Stromal cell of bone marrow (primary cell): ENCODE data around the gene AGTR1.
"Not testable (repeated sequence)": the region's sequence is repeated elsewhere in the genome, so short reads cannot be mapped to it uniquely, and the experiment has no call there.

ENCODE experiments used
- DNase-seq: peaks from one replicate; pipeline ENCODE4 v3.0.0-alpha.2; 2012; ENCODE audit warnings: low read depth

Gene AGTR1

GRCh38 chr3:148718982-148719862 is 21.5 kb downstream of the AGTR1 start:
- DNase-seq: no peak

DNA sequence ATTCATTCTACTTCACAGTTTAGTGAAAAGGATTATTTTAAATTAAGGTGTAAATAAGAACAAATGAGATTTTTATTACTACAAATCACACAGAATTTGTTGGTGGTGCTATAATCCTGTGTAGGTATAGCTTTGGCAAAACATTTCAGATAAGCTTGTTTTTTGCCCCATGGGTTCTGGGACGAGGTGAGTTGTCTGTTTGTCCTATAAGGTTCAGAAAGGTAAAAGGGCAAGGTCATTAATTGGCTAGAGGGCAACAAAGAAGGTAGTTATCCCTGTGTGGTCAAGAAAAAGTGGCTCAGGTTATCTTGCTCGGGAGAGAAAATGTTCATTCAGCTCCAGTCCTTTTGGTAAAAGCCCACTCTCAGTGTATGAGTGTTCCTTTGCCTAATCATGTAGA is 23.2 kb downstream of the AGTR1 start:
- no peak for DNase-seq

GRCh38 chr3:148723631-148724030 is 25.9 kb downstream of the AGTR1 start:
- peak; percentile 67 for DNase-seq

DNA sequence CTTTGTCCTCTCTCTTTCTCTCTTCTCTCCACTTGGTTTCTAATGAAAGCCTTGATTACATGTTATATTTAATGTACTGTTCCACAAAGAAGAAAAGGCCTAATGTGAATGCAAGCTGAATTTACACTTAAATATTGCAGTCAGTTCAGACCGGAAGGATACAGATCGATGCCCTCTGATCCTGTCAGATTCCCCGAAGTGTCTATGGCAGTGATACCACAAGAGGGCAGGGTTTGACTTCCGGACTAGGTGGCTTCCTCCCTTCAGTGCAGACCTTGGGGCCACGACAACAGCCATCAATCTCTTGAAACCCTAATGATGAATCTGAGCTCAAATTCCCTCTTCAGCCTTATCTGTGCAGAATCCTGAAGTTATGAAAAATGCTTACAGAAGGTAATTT is 29.5 kb downstream of the AGTR1 start:
- DNase-seq: peak; percentile 31

DNA sequence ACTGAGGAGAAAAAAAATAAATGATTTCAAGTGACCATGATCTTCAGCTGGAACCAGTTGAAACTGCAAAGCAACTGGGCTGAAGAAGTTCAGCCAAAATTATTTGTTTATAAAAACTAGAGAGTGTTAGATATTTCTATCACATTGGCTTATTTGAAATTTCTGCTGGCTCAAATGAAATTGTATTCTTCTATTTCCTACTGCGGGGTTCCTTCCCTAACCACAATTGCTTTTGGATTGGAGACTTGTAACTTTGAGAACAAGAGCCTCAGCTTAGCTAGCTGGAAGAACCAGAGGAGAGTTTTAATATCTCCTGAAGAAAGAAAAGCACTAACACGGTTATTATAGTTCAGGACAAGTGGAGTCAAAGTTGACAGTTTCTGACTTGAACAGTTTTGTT is 31.1 kb downstream of the AGTR1 start:
- no peak for DNase-seq

GRCh38 chr3:148729476-148730055 is 31.9 kb downstream of the AGTR1 start:
- DNase-seq: peak; percentile 9

DNA sequence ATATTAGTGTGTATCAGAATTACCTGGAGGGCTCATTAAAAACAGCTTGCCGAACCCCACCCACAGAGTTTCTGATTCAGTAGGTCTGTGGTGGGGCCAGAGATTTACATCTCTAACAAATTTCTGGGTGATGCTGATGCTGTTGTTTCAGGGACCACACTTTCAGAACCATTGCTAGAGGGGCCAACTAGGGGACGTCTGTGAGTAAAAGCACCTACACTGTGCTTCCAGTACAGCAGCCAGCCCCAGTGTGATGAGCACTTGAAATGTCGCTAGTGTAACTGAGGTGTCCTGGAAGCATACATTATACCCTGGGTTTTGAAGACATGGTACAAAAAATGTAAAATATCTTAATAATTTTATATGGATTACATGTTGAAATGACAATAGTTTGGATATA is 33.0 kb downstream of the AGTR1 start:
- no peak for DNase-seq

DNA sequence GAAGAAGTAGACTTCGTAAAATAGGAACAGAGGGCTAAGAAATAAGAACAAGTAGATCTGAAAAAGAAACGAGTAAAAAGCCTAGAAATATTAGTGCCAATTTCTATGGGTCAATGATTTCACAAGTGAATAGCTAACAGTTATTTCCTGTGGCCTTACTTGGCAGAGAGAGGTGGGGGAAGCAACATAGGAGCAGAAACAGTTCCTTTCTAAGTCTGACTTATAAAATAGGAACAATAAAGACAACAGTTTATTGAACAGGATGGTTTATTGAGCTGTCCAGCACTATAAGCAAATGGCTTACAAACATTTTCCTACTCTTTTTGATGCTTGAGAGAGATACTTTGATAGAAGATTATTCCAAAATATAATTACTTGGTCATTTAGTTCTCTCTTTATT is 37.9 kb downstream of the AGTR1 start:
- DNase-seq: no peak

DNA sequence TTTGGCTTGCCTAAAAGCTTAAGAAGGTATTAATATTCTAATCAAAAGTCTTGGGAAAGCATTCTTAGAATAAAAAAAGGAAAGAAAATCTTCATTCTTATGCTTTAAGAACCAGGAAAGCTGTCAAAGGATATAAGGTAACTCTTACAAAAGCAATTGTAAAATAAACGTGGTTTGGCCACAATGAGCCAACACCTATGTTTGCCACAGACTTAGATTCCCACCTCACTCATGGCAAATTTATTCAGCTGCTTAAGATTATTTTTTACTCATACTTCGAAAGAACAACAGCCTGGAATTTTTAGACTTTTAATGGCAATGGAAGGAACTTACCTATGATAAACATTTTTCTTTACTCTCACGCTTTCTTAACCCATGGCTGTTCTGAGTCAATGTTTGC is 38.4 kb downstream of the AGTR1 start:
- no peak for DNase-seq

DNA sequence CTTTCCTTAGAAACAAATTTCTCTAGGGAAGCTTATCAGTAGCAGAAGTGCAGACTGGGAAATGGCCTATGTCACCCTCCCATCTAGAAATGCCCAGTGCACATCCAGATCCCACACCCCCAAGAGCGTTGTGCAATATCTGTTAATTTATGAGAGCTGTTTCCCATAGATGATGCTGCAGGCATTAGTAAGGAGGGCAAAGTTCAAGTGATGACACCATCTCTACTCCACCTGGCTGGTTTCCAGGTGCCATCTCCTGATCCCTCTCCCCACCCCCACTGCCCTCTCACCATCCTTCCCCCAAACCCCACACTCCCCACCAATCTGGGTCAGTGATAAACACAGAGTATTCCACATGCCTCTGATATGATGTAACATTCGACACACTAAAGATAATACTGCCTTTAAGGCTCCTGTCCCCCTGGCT is 39.4 kb downstream of the AGTR1 start:
- no peak for DNase-seq

DNA sequence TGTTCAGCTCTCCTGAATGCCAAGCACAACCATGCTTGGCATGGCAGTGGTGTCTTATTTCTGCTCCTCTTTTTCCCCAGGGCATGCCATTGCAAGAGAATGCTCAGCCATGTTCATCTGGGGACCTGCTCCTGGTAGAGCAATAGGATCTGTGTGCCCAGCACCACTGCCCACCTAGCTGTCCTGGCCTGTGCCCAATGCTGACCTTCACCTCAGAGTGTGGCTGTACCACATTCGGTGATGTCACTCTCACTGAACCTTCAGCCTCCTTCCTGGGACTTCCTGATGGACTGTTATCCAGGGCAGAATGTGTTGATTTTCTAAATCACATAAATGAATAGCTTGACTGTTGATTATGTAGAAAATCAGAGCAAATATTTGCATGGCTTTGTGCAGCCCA is 42.0 kb downstream of the AGTR1 start:
- DNase-seq: no peak

GRCh38 chr3:148740291-148740690 is 42.6 kb downstream of the AGTR1 start:
- DNase-seq: no peak

DNA sequence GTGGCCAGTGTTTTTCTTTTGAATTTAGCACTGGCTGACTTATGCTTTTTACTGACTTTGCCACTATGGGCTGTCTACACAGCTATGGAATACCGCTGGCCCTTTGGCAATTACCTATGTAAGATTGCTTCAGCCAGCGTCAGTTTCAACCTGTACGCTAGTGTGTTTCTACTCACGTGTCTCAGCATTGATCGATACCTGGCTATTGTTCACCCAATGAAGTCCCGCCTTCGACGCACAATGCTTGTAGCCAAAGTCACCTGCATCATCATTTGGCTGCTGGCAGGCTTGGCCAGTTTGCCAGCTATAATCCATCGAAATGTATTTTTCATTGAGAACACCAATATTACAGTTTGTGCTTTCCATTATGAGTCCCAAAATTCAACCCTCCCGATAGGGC is 43.5 kb downstream of the AGTR1 start:
- no peak for DNase-seq

DNA sequence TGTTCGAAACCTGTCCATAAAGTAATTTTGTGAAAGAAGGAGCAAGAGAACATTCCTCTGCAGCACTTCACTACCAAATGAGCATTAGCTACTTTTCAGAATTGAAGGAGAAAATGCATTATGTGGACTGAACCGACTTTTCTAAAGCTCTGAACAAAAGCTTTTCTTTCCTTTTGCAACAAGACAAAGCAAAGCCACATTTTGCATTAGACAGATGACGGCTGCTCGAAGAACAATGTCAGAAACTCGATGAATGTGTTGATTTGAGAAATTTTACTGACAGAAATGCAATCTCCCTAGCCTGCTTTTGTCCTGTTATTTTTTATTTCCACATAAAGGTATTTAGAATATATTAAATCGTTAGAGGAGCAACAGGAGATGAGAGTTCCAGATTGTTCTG is 44.4 kb downstream of the AGTR1 start:
- no peak for DNase-seq

DNA sequence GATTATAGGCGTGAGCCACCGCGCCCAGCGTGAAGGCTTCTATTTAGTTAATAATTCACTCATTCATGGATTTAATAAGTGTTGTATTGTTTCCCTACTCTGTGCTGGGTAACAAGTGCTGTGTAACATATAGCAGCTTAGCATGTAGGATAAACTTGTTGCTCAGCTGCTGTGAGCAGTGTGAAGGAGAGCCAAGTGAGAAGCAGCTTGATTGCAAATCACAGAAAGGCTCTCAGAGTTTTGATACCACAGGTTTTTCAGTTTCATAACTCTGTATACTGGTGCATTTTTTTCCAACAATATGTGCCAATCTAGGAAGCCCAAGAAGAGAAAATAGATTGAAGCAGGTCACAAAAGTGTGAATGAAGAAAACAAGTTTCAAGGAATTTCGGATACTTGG is 48.4 kb downstream of the AGTR1 start:
- no peak for DNase-seq

- no peak for DNase-seq
Observed at GRCh38 chr3:148748283-148748682, 50.6 kb downstream of the AGTR1 start.

DNA sequence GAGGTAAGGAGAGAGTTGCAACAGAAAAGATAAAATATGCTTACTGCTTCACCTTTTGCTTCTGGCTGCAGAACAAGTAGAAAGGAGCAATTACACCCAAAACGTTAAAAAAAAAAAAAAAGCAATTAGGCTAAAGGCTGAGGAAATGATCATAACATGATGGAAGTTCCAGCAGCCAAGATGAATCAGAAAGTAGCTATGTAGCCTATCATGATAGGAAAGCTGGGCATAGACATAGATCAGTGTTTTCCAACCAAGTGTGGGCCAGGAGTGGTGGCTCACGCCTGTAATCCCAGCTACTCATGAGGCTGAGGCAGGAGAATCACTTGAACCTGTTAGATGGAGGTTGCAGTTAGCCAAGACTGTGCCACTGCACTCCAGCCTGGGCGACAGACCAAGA is 52.6 kb downstream of the AGTR1 start:
- DNase-seq: no peak

- no peak for DNase-seq
Observed at GRCh38 chr3:148751461-148751860, 53.8 kb downstream of the AGTR1 start.

DNA sequence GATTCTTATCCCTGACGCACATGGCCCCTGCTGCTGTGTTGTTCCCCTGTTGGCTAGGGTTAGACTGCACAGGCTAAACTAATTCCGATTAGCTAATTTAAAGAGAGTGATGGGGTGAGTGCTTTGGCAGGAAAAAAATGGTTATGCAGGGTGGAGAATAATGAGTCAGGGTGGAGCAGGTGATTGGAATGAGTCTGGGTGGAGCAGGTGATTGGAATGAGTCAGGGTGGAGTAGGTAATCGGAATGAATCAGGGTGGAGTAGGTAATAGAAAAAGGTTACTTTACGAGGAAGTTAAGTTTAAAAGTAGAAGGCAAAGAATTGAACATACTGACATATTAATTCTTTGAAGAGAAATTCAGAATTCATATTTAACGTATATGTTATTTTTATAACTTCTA is 55.7 kb downstream of the AGTR1 start:
- DNase-seq: not testable (repeated sequence)

DNA sequence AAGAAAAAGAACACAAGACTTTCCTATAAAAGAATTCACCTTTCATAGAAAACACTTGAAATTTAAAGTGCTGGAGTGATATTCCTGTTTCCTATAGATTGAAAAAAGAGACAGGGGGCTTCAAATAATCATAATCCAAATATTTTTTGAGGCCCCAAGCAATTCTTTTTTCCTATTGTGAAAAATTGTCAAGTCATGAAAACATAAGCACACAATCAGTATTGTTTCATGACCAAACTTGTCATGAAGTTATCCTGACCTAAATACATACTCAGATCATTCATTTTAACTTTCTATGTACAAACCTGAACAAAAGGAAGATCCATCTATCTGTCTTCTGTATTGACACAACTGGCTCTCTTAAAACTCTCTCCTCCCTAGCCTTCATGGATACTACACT is 57.9 kb downstream of the AGTR1 start:
- no peak for DNase-seq

- no peak for DNase-seq
Observed at GRCh38 chr3:148756311-148756710, 58.6 kb downstream of the AGTR1 start.

DNA sequence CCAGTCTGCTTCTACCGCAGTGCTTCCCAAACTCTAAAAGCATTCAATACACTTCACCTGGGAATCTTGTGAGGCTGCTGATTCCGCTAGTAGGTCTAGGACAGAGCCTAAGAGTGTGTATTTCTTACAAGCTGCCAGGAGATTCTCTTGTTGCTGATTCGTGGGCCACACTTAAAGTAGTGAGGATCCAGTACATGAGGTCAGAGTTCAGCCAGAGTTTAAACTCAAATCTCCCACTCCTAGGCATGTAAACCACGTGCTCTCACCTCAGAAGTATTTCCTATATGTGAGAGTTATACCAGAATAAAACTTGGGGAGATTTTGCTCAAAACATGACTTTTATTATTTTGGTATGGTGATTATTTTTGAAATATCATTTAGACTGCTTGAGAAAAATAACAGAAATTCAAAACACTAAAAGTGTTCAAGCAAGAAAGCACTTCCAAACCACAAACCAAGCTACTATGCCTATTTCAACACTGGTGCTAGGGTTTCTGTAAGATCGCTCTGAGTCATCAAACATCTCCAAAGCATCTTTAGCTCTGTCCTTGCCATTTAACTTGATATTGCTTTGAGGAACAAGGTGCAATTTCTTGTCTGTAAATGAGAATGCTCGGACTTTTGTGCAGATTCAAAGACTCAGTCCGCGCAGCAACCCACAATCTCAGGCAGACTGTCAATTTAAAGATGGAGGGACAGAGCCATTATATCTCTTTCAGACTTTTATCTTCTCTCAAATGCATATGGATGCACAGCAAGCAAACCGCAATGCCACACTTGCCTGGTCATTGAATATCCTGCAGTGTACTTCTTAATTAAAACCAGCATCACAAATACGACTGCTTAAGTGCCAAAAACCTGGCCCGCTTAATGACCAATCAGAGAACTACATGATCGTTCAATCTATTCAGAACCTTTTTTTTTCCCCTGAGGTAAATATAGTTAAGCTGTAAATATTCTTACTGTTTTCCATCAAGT is 59.8 kb downstream of the AGTR1 start:
- DNase-seq: peak; percentile 86
